Endothelial cell of umbilical vein (primary cell): ENCODE measurements around the gene WASF2. TPM values are rescaled to one million over a fixed set of nuclear protein-coding genes. Genes with fewer than 3 reads are reported as not detected.
A peak's percentile ranks its signal among the peaks of the same experiment; 100 is the strongest.

Experiments
- BruUV-seq: library from RNA; stranded (reverse); fragments of 400-500 nt; replicated peaks from 2 replicates; lab custom pipeline; 2021; lab: Mats Ljungman, UMichigan
- CTCF ChIA-PET: fragments of 300-600, 350-600 bp; sonication (Branson Sonifier 250); formaldehyde crosslinking; loops from one replicate; lab custom pipeline; 2021; ENCODE audit warnings: antibody characterized with exemption, inconsistent platforms; lab: Charles Lee
- POLR2A ChIA-PET: fragments of 300-600, 350-600 bp; sonication (Branson Sonifier 250); formaldehyde crosslinking; loops from one replicate; lab custom pipeline; 2021; ENCODE audit warnings: antibody characterized with exemption, inconsistent platforms; lab: Charles Lee
- DNase-seq: peaks from one replicate; pipeline ENCODE4 v3.0.0-alpha.2; 2011; ENCODE audit warnings: low read depth, low spot score
- FAIRE-seq: peaks from 2 replicates; lab custom pipeline; 2011; peaks lifted over from hg19 to GRCh38; lab: Jason Lieb, UNC
- H2AFZ ChIP-seq: 2 replicates; pipeline ENCODE4 v1.6.0; 2012; ENCODE audit warnings: low read depth, low read length, control low read depth, inconsistent platforms
- H3K27ac ChIP-seq: 2 replicates; pipeline ENCODE4 v1.5.1; 2011; ENCODE audit warnings: low read depth, mild to moderate bottlenecking, control low read depth, low read length, moderate library complexity; ENCODE audit not compliant: insufficient read depth
- H3K27me3 ChIP-seq, 2 experiments: 2 replicates each; pipeline versions ENCODE4 v1.6.0 to v1.6.1; 2011; ENCODE audit warnings: low read length in 2 of 2, mixed read lengths in 1 of 2; ENCODE audit not compliant: control insufficient read depth in 2 of 2, insufficient read depth in 2 of 2
- H3K36me3 ChIP-seq, 2 experiments: 2 replicates in 1 of 2; 3 replicates in 1 of 2; pipeline ENCODE4 v1.5.1; 2011; ENCODE audit warnings: low read length in 2 of 2, mild to moderate bottlenecking in 1 of 2, moderate library complexity in 1 of 2; ENCODE audit not compliant: control insufficient read depth in 2 of 2, insufficient read depth in 2 of 2; ENCODE audit errors: extremely low read depth in 1 of 2
- H3K4me1 ChIP-seq: 3 replicates; pipeline ENCODE4 v1.5.1; 2011; ENCODE audit warnings: mild to moderate bottlenecking, low read length; ENCODE audit not compliant: control insufficient read depth, insufficient read depth; ENCODE audit errors: extremely low read depth
- H3K4me2 ChIP-seq: 2 replicates; pipeline ENCODE4 v1.6.1; 2011; ENCODE audit warnings: low read length, control low read depth, mixed read lengths; ENCODE audit not compliant: insufficient read depth
- H3K4me3 ChIP-seq, 3 experiments: fragments of 200-600 bp in 1 of 3; sonication (generic), shearing (Covaris generic) in 1 of 3; replicated peaks in 1 of 3; 2 replicates each; pipeline ENCODE4 v1.5.1; 2011 to 2016; ENCODE audit warnings: control low read depth in 3 of 3, low read length in 3 of 3, mild to moderate bottlenecking in 2 of 3, inconsistent platforms in 1 of 3, low read depth in 1 of 3, moderate library complexity in 1 of 3; ENCODE audit not compliant: insufficient read depth in 1 of 3
- H3K79me2 ChIP-seq: 2 replicates; pipeline ENCODE4 v1.6.0; 2012; ENCODE audit warnings: low read length, inconsistent platforms; ENCODE audit not compliant: control insufficient read depth, insufficient read depth
- H3K9ac ChIP-seq: replicated peaks from 2 replicates; pipeline ENCODE3; 2011; ENCODE audit warnings: low read length, control low read depth; ENCODE audit not compliant: insufficient read depth; ENCODE audit errors: extremely low read depth
- H3K9me1 ChIP-seq: replicated peaks from 3 replicates; pipeline ENCODE4 v1.6.0; 2011; ENCODE audit warnings: mild to moderate bottlenecking, low read length; ENCODE audit not compliant: control insufficient read depth, insufficient read depth; ENCODE audit errors: extremely low read depth
- H3K9me3 ChIP-seq: replicated peaks from 2 replicates; pipeline ENCODE4 v1.5.1; 2012; ENCODE audit warnings: low read length, inconsistent platforms; ENCODE audit not compliant: control insufficient read depth, insufficient read depth
- H4K20me1 ChIP-seq: replicated peaks from 2 replicates; pipeline ENCODE3; 2011; ENCODE audit warnings: mild to moderate bottlenecking, low read length; ENCODE audit not compliant: control insufficient read depth, insufficient read depth; ENCODE audit errors: extremely low read depth
- CTCF ChIP-seq, 2 donors: IDR thresholded peaks; 1 replicate in 1 of 2; 2 replicates in 1 of 2; pipeline ENCODE4 v1.5.1; 2011; ENCODE audit warnings: low read length in 2 of 2, mild to moderate bottlenecking in 2 of 2, moderate library complexity in 2 of 2, control low read depth in 1 of 2, inconsistent platforms in 1 of 2, low read depth in 1 of 2; ENCODE audit not compliant: insufficient read depth in 1 of 2; ENCODE audit errors: extremely low read depth in 1 of 2
- EZH2 ChIP-seq: IDR thresholded peaks from 2 replicates; pipeline ENCODE4 v1.6.1; 2012; ENCODE audit warnings: borderline replicate concordance, low read depth, mild to moderate bottlenecking, moderate library complexity, low read length, inconsistent platforms; ENCODE audit not compliant: severe bottlenecking
- FOS ChIP-seq: IDR thresholded peaks from 2 replicates; pipeline ENCODE4 v1.6.1; 2011; ENCODE audit warnings: mild to moderate bottlenecking, low read length, moderate library complexity, borderline replicate concordance; ENCODE audit not compliant: insufficient read depth
- GATA2 ChIP-seq: IDR thresholded peaks from 2 replicates; pipeline ENCODE4 v1.7.0; 2011; ENCODE audit warnings: low read depth, mild to moderate bottlenecking, moderate library complexity, mixed read lengths, low read length; ENCODE audit not compliant: insufficient read length, insufficient read depth
- JUN ChIP-seq: IDR thresholded peaks from 2 replicates; pipeline ENCODE4 v1.6.1; 2011; ENCODE audit warnings: borderline replicate concordance, low read depth; ENCODE audit not compliant: insufficient read length, insufficient read depth
- MAX ChIP-seq: IDR thresholded peaks from 2 replicates; pipeline ENCODE4 v1.6.1; 2011; ENCODE audit not compliant: insufficient read depth, insufficient read length
- MYC ChIP-seq: IDR thresholded peaks from one replicate; pipeline ENCODE4 v1.6.1; 2011; ENCODE audit warnings: mild to moderate bottlenecking, low read depth, low read length
- POLR2A ChIP-seq: IDR thresholded peaks from 2 replicates; pipeline ENCODE4 v1.6.1; 2012; ENCODE audit warnings: low read depth, mild to moderate bottlenecking, control low read depth, low read length
- POLR2AphosphoS5 ChIP-seq: IDR thresholded peaks from 2 replicates; pipeline ENCODE4 v1.6.1; 2012; ENCODE audit warnings: low read depth, mild to moderate bottlenecking, control low read depth, low read length, moderate library complexity; ENCODE audit not compliant: insufficient read depth
- dilution Hi-C: fragments of 300-500 bp; cut with MboI; formaldehyde crosslinking; loops from one replicate; pipeline ENCODE4 v1.15.0; 2019; ENCODE audit warnings: low sequenced_read_pairs; ENCODE audit not compliant: extremely low pct_ligation_motif_present
- intact Hi-C: fragments of 100-400 bp; cut with micrococcal nuclease; formaldehyde crosslinking; loops from one replicate; pipeline ENCODE4 v1.10.0; 2022
- polyA plus RNA-seq, 4 experiments: library from polyadenylated mRNA; depleted of rRNA in 3 of 4; stranded (reverse) in 3 of 4; unstranded in 1 of 4; fragments of >200 nt; gene quantifications; 2 replicates each; pipeline versions ENCODE4 v1.2.1 to v1.2.3, GENCODE V29; 2011 to 2012; ENCODE audit warnings: missing spikeins in 1 of 4
- total RNA-seq: library from RNA; stranded (reverse); gene quantifications from 2 replicates; pipeline ENCODE4 v1.2.3, GENCODE V29; 2021

WASF2 gene
- total and polyA plus RNA-seq, 2 donors (not counting 3 experiments of a cell fraction or from before 2014, with no cell fraction given), result 76.9 to 172 TPM

DNA sequence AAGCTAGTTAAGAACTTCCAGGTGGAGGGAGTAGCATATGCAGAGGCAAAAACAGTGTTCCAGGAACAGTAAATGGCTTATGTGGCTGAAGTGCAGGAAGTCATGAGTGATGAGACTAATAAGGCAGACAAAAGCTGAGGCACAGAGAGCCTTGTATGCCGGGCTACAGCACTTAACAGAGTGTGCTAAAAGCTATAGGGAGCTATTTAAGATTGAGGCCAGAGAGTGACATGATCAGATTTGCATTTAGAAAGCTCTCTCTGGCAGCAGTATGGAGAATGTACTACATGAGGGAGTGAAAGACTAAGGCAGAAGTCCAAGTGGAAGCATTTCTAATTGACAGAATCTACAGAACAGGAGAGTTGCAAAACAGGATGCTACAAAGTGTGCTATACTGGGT is 38.6 kb downstream of the WASF2 start:
- dilution Hi-C loops, result no loop called here
- POLR2A ChIA-PET, result no interaction called here
- peaks cover 2% of the 10 kb centered on the region for H3K4me1 ChIP-seq
- H3K4me2 ChIP-seq, result no peak overlapping the region
- H3K27ac ChIP-seq, result no peak overlapping the region
- peaks cover 60% of the 10 kb centered on the region for H3K79me2 ChIP-seq
- no peaks in the 10 kb centered on the region for H3K9me3 ChIP-seq
- intact Hi-C loops, result no loop called here
- H3K4me3 ChIP-seq, result no peak overlapping the region
- no TSS peak for BruUV-seq
- H3K27me3 ChIP-seq, result no peaks in the 10 kb centered on the region
- no peak overlapping the region for H3K9ac ChIP-seq
- no peak overlapping the region for H2AFZ ChIP-seq
- CTCF ChIA-PET, result interaction anchor here (1.0 to 1.3 kb wide), 3 partner anchors 13 to 35 kb away, joined by 4 to 9 read pairs (median 4); no protein-coding TSS in a partner anchor
- peaks cover 2 to 5% of the 10 kb centered on the region in 2 experiments for H3K36me3 ChIP-seq
- FAIRE-seq (no peak), DNase-seq (peak; percentile 29)
- no peaks in the 10 kb centered on the region for H3K9me1 ChIP-seq
- H4K20me1 ChIP-seq, result peaks cover 2% of the 10 kb centered on the region
- TF ChIP-seq POLR2AphosphoS5 (no peak), MAX (no peak), GATA2 (no peak), FOS (no peak), MYC (no peak), JUN (no peak), EZH2 (no peak), POLR2A (no peak), CTCF (IDR thresholded peaks at IDR 0.05; ENCODE audit: extremely low read depth in 1 of 2, insufficient read depth in 1 of 2, low read depth in 1 of 2, low read length in 2 of 2) (no peak)
